Ammon's horn (tissue), 1 donor: ENCODE data around the gene CYP19A1.
A peak's percentile ranks its signal among the peaks of the same experiment; 100 is the strongest.
"Not testable (repeated sequence)": the region's sequence is repeated elsewhere in the genome, so short reads cannot be mapped to it uniquely, and the experiment has no call there.

Experiments
- DNase-seq: peaks from one replicate; pipeline ENCODE4 v3.0.0-alpha.2; 2016; ENCODE audit warnings: low spot score

Gene CYP19A1

DNA sequence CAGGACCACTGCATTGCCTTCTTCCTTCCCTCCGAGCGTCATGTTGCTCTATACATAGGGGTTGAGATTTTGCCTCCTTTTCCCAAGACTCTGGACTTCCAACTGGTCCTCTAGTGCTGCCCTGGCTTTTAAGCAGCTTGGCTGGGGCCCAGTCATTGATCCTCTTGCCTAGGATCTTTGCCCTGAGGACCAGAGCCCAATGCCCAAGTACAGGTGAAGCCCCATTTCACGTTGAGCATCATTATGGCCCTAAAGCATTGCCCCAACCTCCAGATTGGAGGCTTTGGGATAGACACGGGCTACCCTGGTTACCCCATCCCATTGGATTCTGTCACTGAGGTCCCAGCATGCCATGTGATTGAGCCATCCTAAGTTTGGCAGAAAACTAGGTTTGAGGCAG, 47.7 kb downstream of the CYP19A1 start:
- DNase-seq = no peak

DNA sequence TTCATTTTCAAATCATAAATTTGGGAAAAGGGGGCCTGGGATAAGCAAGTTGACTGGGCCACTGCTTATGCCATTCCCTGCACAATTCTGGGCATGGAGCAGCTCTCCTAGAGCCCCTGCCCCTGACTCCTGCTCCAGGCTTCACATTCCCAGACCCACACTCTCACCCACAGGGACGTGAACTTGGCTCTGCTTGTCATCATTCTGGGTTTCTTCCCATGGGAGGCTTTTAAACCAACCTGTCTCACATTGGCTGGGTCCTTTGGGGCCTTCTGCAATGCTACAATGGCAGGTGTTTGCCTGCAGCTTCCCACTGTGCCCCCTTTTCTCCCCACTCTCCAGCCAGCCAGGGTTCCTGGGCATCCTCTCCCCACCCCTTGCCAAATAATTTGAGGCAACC, 49.1 kb downstream of the CYP19A1 start:
- no peak for DNase-seq

DNA sequence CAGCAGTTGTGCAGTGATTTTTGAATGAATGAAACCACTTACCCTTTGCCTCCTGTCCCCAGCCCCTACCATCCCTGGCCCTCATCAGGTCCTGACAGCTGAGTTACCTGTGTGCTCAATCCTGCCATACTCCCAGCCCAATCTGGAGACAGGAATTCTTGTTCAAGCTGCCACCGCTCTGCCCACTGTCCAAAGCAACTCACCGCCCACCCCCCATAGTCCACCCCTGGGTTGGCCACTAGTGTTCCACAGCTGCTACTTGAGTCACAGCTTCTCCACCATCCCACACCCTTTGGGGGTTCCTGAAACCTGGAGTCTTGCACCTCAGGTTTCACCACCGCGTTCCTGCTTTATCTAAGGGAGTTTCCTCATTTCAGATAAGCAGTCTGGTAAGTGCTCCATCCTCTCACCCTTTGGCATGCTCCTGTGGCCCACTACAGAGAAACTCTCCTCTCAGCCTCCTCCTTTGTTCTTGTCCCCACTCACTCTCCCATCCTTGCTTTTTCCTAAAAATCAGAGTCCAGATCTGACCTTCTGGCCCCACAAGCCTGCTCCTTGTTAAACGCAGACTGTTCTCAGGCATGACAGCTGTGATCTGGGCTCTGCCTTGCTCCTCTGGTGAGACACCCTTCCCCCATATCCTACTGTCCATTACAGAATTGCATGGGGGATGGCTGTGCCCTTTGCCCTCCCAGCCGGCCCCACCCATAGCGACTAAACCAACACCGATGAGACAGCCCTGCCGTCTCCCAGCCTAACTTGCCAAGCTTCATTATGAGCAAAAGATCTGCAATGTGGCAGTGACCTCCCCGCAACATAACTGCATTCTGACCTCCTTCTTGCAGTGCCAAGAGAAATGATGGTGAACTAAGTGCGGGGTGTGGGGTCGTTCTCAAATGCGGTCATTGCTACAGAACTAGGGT, 50.0 kb downstream of the CYP19A1 start:
- DNase-seq = no peak

DNA sequence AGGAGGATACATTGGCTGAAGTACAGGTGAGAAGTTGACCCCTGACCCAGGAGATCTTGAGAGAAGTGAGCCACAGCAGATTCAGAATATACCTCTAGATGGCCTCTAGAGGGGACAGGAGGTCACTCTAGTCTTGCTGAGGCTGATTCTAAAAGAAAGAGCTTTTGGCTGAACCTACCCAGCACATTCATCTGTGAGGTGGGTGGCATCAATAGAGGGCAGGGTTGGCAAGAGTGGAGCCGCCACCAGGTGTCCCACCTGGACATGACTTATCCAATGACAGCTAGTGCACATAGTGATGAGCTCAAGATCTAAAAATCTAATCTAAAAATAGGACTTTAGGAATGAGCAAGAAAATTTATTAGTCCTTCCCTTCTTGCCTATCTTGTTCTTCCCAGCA, 51.6 kb downstream of the CYP19A1 start:
- no peak for DNase-seq

DNA sequence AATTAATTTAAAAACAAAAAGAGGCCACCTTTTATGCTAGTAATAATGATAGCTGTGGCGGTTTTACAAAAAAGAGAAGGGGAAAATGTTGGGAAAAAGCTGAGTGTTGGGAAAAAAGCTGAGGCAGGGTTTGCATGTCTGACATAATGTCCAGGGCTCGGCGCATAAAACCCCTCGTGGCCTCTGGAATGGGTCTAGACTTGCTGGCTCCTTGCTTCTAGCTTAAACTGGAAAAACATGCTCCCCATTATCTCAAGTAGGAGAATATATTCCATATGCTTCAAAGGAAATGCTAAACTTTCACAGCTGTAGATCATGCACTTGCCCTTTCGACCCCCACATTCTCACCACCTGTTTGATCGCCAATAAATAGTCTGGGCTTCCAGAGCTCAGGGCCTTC, 53.0 kb downstream of the CYP19A1 start:
- no peak for DNase-seq

DNA sequence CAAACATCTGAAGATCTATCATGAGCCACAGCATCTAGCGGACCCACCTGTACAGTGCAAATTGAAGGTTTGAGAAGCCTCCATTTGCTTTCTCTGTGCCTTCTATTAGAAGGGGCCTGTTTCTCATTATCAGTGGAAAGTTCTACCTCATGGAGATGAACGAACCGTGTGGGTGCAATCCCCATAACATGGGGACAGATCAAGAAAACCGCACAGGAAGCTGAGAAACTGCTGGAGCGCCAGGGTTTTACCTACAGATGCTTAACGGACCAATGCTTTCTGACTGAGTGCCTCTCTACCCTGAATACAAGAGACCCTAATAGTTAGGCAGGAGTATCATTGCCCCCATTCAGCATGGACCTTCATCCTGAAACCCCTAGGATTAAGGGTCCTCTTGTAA, 53.5 kb downstream of the CYP19A1 start:
- DNase-seq = no peak

DNA sequence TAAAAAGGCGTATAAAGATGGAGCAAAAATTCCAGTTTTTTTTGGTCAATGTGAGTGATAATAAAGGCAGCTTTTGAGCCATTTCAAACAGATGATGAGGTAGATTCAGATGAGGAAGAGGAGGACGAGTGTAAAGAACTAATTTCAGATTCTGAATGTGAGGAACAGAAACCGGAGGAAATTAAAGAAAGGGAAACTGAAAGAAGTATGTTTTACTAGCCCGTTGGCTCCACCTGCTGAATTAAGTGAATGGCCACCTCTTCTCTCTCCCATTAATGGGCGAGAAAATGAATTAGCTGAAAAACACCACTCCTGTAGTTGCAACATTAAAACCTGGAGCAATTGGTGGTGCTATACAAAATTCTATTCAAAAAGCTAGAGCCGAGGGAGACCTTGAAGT, 55.4 kb downstream of the CYP19A1 start:
- DNase-seq = no peak

DNA sequence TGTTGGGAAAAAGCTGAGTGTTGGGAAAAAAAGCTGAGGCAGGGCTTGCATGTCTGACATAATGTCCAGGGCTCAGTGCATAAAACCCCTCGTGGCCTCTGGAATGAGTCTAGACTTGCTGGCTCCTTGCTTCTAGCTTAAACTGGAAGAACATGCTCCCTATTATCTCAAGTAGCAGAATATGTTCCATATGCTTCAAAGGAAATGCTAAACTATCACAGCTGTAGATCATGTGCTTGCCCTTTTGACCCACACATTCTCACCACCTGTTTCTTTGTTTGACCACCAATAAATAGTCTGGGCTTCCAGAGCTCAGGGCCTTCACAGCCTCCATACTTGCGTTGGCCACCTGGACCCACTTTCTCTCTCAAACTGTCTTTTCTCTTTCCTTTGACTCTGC, 56.2 kb downstream of the CYP19A1 start:
- not testable (repeated sequence) for DNase-seq

DNA sequence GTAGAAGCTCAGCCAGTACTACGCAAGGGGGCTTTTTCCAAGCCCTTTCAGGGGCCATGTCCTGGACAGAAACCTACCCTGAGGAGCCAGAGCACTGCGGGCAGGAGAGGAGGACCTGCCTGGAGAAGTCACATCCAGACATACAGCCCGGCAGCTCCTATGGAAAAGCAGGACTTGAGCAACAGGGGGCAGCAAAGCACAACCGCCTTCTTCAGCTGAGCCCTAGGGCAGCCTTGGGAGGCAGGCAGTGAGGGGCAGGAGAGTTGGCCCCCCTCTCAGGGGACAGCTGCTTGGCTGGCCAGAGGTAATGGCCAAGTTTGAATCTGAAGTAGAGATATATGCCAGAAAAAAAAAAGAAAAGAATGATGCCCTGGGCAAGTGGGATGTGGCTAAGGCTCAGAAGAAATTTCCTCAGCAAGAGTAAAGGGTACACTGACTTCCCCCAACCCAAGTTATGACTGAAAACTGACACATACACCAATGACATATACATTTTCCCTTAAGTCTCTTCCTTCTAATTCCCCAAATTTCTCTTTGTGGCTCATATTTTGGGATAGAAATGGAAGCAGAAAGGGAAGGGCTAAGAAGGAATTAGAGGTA, 56.9 kb downstream of the CYP19A1 start:
- DNase-seq = peak; percentile 90

DNA sequence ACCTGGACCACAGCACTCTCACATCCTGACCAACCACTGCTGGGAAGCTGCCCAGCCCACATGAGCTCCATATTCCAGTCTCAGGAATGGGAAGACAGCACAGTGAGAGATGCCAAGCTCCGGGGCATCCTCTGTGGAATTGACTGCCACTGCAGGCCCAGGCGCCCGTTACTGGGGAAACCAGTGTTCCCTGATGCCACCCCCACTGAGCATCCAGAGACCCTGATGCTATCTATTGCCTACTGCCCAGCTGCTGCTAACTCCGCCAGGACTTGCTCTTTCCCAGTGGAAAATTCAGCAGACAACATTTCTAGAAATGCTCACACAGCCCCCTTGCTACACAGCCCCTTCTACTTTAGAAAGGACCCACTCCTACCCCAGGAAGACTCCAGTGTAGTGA, 57.6 kb downstream of the CYP19A1 start:
- DNase-seq = no peak

DNA sequence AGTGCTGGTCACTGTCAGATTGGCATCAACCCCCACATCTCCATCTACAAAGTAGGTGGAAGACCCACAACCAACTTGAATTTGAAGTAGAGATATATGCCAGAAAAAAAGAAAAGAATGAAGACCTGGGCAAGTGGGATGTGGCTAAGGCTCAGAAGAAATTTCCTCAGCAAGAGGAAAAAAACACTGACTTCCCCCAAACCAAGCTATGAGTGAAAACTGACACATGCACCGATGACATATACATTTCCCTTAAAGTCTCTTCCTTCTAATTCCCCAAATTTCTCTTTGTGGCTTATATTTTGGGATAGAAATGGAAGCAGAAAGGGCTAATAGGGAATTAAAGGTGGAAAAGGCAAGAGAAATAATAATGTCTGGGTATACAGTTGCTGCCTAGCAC, 59.0 kb downstream of the CYP19A1 start:
- DNase-seq = no peak

DNA sequence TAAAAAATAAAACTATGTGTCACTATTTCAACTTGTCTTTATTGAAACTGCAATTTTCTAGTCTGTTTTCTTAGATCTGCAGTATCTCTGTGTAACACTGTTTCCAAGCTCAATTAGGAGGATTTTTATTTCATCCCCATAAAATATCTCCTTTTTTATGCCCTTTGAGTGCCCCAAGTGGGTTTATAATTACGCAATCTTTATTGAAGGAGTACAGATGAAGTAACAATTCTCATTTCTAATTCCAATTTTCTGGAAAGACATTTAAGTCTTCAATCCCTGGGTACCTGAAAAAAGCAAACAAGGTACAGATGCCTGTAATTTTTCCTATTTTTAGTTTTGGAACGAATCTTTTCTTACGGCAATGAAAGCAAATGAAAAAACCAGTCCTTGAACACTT, 61.3 kb downstream of the CYP19A1 start:
- DNase-seq = no peak

DNA sequence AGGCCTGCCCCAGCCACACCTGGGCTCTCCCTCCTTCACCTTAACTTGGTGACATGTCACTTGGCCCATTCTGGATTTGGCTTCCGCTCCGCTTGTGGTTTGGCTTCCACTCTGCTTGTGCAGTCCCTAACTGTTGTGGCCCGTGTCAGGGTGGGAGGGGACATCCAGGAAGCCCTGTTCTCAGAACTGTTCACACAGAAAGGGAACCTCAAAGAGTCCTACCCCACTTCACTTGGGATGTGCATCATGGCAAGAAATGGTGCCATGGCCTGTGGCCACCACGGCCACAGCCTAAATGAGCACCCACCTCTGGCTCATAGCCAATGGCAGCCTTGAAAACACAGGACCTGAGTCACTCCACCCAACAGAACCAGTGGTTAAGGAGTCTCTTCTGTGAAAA, 63.4 kb downstream of the CYP19A1 start:
- no peak for DNase-seq

DNA sequence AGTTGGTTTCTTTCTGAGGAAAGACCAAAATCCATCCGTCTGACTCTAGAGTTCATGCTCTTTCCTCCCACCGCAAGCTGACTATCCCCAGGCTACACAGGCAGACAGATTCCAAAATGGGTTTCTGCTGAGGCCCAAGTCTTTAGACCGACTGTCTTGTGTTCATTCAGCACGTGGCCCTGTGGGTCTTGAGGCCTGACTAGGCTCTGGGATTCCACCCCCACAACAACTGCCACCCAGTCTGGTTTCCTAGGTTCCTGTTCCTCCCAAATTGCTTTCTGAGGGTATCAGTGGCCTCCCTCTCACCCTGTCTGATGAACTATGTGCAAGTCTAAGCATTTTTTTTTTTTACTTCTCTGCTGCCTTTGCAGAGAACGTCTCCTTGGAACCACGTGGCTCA, 67.7 kb downstream of the CYP19A1 start:
- peak; percentile 84 for DNase-seq

DNA sequence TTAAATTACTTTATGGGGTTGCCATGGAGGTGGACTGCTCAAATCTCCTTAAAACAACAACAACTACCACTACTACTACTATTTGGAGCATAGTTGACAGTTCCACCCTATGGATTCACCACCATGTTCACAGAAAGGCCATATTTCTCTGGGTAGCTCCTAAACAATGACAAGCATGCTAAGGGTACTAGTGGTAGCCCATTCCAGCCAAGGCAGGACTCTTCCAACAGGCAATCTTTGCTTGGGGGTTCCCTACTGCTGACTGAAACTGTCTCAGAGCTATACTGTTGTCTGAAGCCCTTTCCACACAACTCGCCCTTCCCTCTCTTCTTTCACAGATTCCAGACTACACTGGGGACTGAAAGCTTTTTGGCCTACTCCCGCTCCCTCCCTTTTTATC, 68.9 kb downstream of the CYP19A1 start:
- DNase-seq = no peak

DNA sequence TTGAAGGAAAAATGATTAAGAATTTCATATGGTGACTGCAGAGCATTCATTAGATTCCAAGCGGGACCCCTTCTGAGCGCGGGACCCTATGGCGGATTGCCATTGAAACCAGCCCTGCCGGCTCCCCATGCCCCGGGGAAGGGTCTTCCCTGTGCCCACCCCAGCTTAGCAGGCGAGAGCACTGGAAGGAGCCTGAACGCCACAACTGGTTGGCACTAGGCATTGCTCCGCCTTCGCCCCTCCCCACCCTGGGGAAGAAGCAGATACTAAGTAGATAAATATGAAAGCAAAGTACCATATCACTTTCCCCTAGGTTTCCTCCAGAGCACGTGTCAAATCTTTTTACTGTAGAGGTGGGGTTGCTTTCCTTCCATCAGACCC, 70.7 kb downstream of the CYP19A1 start:
- peak; percentile 63 for DNase-seq

DNA sequence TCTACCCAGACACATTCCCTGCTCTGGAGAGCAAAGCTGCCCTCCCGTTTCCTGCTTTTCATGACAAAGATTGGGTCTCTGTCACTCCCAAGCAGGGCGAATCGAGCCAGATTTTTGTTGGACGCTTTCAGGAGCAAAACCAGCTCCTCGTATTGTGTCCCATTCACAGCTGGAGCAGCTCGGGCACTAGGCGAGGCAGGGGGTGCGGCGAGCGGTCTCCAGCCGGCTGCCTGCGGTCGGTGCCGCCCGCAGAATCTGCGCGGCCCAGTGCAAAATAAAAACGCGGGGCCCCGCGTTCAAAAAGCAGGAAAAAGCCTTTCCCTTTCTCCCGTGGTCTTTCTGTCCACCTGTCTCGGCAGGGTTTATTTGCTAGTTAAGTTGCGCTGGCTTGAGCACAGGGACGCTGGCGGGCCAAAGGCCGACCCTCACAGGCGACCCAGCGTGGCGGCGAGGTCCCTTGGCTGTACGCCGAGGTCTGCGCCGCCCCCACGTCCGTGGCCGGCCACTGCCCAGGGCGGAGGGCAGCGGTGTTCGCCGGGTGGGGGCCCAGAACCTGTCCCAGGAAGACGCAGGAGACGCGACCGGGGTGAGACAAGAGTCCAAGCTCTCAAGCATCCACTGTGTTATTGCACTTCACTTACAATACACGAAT, 71.2 kb downstream of the CYP19A1 start:
- no peak for DNase-seq

DNA sequence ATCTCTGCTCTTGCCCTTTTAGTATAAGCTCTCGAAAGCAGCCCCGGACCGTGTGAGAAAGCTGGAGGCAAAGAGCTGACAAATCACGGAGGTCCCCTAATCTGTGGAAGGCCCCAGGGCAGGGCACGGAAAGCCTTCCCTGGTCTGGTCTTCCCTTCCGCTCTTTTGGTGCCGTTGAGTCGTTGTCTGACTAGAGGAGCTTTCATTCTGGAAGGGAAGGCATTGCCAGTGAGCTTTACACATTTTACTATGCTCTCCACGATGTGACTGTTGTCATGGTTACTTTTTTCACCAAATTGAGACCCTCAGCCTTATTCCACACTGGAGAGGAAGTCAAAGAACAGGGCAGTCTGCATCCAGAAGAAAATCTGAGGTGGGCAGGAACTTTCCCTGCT, 71.7 kb downstream of the CYP19A1 start:
- peak; percentile 33 for DNase-seq

DNA sequence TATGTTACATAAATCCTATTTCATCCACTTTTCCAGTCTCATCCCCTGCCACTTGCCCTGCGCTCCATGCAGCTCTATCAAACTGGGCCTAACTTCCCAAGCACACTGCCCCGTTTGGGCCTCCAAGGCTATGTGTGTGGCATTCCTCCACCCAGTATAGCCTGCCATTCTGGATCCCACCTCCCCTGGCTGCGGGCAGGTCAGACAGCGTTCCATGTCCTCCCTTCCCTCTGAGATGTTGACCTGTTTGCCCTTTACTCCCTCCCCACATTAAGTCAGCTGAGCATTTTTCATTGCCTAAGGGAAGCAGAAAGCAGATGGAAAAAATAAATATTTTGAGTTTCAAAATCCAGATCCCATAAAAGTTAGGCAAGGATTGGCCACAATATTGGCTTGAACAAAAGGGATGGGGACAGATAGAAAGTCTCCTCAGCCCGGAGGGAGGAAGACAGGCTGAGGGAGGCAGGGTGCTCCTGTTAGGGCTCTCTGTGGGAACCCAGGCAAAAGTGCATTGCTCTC, 73.3 kb downstream of the CYP19A1 start:
- DNase-seq = no peak

DNA sequence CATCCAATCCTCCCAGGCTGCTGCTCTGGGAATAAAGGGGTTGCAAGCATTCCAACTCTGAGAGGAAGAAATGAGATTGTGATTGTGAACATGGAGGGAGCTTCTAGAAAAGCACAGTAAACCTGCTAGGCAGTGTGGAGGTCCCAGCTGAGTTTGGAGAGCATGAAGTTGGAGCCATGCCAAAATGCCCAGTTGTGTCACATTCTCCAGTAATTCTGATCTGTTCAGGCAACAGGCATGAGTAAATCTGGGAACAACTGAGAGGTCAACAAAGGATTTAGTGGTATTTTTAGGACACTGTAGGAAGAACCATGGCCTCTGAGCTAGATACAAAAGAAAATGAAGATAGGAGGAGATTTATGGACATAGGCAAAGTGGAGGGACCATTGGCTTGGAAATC, 74.7 kb downstream of the CYP19A1 start:
- DNase-seq = no peak

DNA sequence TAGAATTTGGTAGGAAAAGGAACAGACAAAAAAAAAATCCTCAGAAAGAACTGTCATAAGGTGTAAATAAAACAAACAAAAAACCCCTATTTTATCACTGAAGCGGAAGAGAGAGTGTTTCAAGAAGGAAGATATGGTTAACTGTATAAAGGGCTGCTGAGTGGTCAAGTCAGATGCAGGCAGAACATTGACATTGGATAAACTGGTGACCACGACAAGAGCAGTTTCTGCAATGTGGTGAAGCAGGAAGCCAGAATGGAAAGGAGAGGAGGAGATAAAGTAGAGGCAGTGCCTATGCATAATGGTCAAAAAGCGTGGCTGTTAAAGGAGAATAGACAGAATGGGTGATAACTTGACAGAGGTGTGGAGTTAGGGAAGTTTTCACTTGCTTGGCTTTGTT, 75.3 kb downstream of the CYP19A1 start:
- peak; percentile 43 for DNase-seq

DNA sequence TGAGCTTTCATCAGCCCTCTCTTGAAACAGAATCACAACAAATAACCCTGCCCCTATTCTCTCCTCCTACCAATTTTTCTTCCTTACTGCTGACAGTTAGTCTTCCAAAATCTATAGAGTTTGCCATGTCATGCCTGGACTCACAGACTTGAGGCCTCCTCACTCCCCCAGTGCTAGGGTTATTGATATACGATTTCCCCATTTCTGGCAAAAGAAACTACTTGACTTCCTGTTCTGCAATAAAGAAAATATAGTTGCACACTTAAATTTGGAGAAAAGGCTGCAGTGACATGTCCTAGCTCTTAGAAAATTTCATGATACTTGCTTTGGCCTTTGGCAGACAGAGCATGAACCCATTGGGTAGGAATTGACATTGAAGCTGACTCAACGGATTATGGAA, 75.9 kb downstream of the CYP19A1 start:
- DNase-seq = no peak

DNA sequence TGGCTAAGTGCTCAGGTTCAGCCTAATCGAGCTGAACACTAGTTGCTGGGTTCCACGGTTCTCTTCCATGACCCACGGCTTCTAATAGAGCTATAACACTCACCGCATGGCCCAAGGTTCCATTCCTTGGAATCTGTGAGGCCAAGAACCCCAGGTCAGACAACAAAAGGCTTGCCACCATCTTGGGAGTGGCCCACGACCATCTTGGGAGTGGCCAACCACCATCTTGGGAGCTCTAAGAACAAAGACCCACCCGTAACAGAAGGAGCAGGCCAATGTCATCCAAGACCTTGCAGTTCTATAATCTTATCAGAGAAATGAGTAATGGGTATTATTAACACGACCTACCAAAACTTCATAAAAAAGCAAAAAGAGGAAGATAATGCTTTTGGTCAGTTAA, 77.3 kb downstream of the CYP19A1 start:
- not testable (repeated sequence) for DNase-seq
